Loucy (cell line): ENCODE results near the gene ANXA3.

Source experiments
- H2AFZ ChIP-seq: fragments of 200-600 bp; sonication (generic); 2 replicates; pipeline ENCODE4 v1.6.0; 2016; ENCODE audit warnings: antibody characterized with exemption, mild to moderate bottlenecking, low read length, moderate library complexity
- H3F3A ChIP-seq: fragments of 200-600 bp; 2 replicates; pipeline ENCODE4 v1.6.0; 2016; ENCODE audit warnings: antibody characterized with exemption, low read depth, mild to moderate bottlenecking
- H3K27me3 ChIP-seq: fragments of 200-600 bp; sonication (generic); 2 replicates; pipeline ENCODE4 v1.6.1; 2014; ENCODE audit warnings: low read length, mild to moderate bottlenecking; ENCODE audit not compliant: insufficient read depth, poor library complexity, severe bottlenecking
- H3K36me3 ChIP-seq: fragments of 200-600 bp; sonication (generic); 2 replicates; pipeline ENCODE4 v1.6.1; 2016; ENCODE audit warnings: low read length; ENCODE audit not compliant: insufficient read depth
- H3K4me1 ChIP-seq: fragments of 200-600 bp; sonication (generic); 2 replicates; pipeline ENCODE4 v1.5.1; 2014; ENCODE audit warnings: low read length, mild to moderate bottlenecking; ENCODE audit not compliant: insufficient read depth, poor library complexity, severe bottlenecking
- H3K4me2 ChIP-seq: fragments of 200-600 bp; sonication (generic); 2 replicates; pipeline ENCODE4 v1.6.0; 2014; ENCODE audit warnings: antibody characterized with exemption, low read length, low read depth, mild to moderate bottlenecking; ENCODE audit not compliant: poor library complexity, severe bottlenecking
- H3K4me3 ChIP-seq: fragments of 200-600 bp; sonication (generic); 2 replicates; pipeline ENCODE4 v1.5.1; 2014; ENCODE audit warnings: low read length, mild to moderate bottlenecking, mixed read lengths; ENCODE audit not compliant: poor library complexity, severe bottlenecking
- H3K79me2 ChIP-seq: fragments of 200-600 bp; sonication (generic); 2 replicates; pipeline ENCODE4 v1.6.1; 2014; ENCODE audit warnings: low read length; ENCODE audit not compliant: insufficient read depth
- H3K9ac ChIP-seq: fragments of 200-600 bp; sonication (generic); 2 replicates; pipeline ENCODE4 v1.6.0; 2014; ENCODE audit warnings: mild to moderate bottlenecking, low read depth, low read length, moderate library complexity; ENCODE audit not compliant: poor library complexity, severe bottlenecking
- H3K9me2 ChIP-seq: fragments of 200-600 bp; sonication (generic); replicated peaks from 2 replicates; pipeline ENCODE4 v1.6.1; 2016; ENCODE audit warnings: low read depth, low read length, mixed read lengths
- H3K9me3 ChIP-seq: fragments of 200-600 bp; sonication (generic); 2 replicates; pipeline ENCODE4 v1.6.1; 2014; ENCODE audit warnings: mild to moderate bottlenecking, antibody characterized with exemption, low read length, low read depth; ENCODE audit not compliant: insufficient read depth
- H4K20me1 ChIP-seq: fragments of 200-600 bp; sonication (generic); 2 replicates; pipeline ENCODE4 v1.6.0; 2014; ENCODE audit warnings: antibody characterized with exemption, low read length, mild to moderate bottlenecking; ENCODE audit not compliant: insufficient read depth, poor library complexity, severe bottlenecking
- CTCF ChIP-seq: fragments of 200-600 bp; sonication (generic); conservative IDR thresholded peaks from 2 replicates; pipeline ENCODE4 v1.5.1; 2014; ENCODE audit warnings: mild to moderate bottlenecking, antibody characterized with exemption, low read length
- EZH2phosphoT487 ChIP-seq: fragments of 200-600 bp; IDR thresholded peaks from 2 replicates; pipeline ENCODE4 v1.6.1; 2018; ENCODE audit warnings: antibody characterized with exemption, mild to moderate bottlenecking, moderate library complexity, borderline replicate concordance

ANXA3 gene

GRCh38 chr4:78627966-78628678, 76.6 kb downstream of the ANXA3 start:
- Histone ChIP-seq H3K4me2 (peak overlapping the region; percentile 47), H3K9ac (peak overlapping the region; percentile 55)

GRCh38 chr4:78629991-78630541, 78.5 kb downstream of the ANXA3 start:
- Histone ChIP-seq H3K4me2 (peak overlapping the region; percentile 47), H3K27me3 (no peaks in the 10 kb centered on the region), H3F3A (no peaks in the 10 kb centered on the region), H3K4me3 (peak overlapping the region; percentile 18), H3K36me3 (no peaks in the 10 kb centered on the region), H3K9me2 (no peaks in the 10 kb centered on the region), H3K4me1 (peaks cover 46% of the 10 kb centered on the region), H2AFZ (no peak overlapping the region), H4K20me1 (no peaks in the 10 kb centered on the region), H3K9ac (peak overlapping the region; percentile 27), H3K9me3 (no peaks in the 10 kb centered on the region), H3K79me2 (no peaks in the 10 kb centered on the region)
- TF ChIP-seq EZH2phosphoT487 (no peak), CTCF (no peak)

More at GRCh38 chr4:78627966-78628678, 76.6 kb downstream of the ANXA3 start:
- Histone ChIP-seq H2AFZ (no peak overlapping the region), H3K36me3 (no peaks in the 10 kb centered on the region), H3K9me2 (no peaks in the 10 kb centered on the region), H3K27me3 (no peaks in the 10 kb centered on the region), H3K79me2 (no peaks in the 10 kb centered on the region), H3F3A (no peaks in the 10 kb centered on the region), H3K9me3 (no peaks in the 10 kb centered on the region), H3K4me3 (no peak overlapping the region), H4K20me1 (no peaks in the 10 kb centered on the region), H3K4me1 (peaks cover 48% of the 10 kb centered on the region)
- TF ChIP-seq CTCF (no peak), EZH2phosphoT487 (no peak)

- H3K4me3 ChIP-seq, result no peak overlapping the region
- H3F3A ChIP-seq, result no peaks in the 10 kb centered on the region
- H3K36me3 ChIP-seq, result no peaks in the 10 kb centered on the region
- no peaks in the 10 kb centered on the region for H3K9me3 ChIP-seq
- no peak overlapping the region for H3K9ac ChIP-seq
- H3K4me1 ChIP-seq, result peaks cover 46% of the 10 kb centered on the region
- no peak overlapping the region for H3K4me2 ChIP-seq
- TF ChIP-seq EZH2phosphoT487 (no peak), CTCF (no peak)
- no peak overlapping the region for H2AFZ ChIP-seq
- H3K79me2 ChIP-seq, result no peaks in the 10 kb centered on the region
- no peaks in the 10 kb centered on the region for H4K20me1 ChIP-seq
- H3K9me2 ChIP-seq, result no peaks in the 10 kb centered on the region
- H3K27me3 ChIP-seq, result no peaks in the 10 kb centered on the region
Observed at GRCh38 chr4:78630615-78631014, 79.0 kb downstream of the ANXA3 start.
